Calu3 (cell line): ENCODE measurements around the gene MROH7. TPM values are rescaled to one million over a fixed set of nuclear protein-coding genes. Genes with fewer than 3 reads are reported as not detected.
"Not testable (repeated sequence)": the region's sequence is repeated elsewhere in the genome, so short reads cannot be mapped to it uniquely, and the experiment has no call there.

Experiments used
- BruUV-seq: library from RNA; stranded (reverse); fragments of 400-500 nt; replicated peaks from 2 replicates; lab custom pipeline; 2021; lab: Mats Ljungman, UMichigan
- CTCF ChIA-PET: fragments of 300-600 bp; sonication (Branson Sonifier 250); formaldehyde crosslinking; loops from one replicate; lab custom pipeline; 2022; ENCODE audit warnings: antibody characterized with exemption; lab: Charles Lee
- DNase-seq: peaks from one replicate; pipeline ENCODE4 v3.0.0; 2022
- H3K27ac Mint-ChIP-seq: one replicate; pipeline ENCODE4 v1.8.0; 2022; ENCODE audit warnings: mixed read lengths; ENCODE audit not compliant: unreplicated experiment
- H3K27me3 Mint-ChIP-seq: one replicate; pipeline ENCODE4 v1.8.0; 2022; ENCODE audit warnings: mixed read lengths; ENCODE audit not compliant: unreplicated experiment
- H3K36me3 Mint-ChIP-seq: one replicate; pipeline ENCODE4 v1.8.0; 2022; ENCODE audit warnings: mild to moderate bottlenecking, moderate library complexity, mixed read lengths; ENCODE audit not compliant: insufficient read depth, unreplicated experiment
- H3K4me1 Mint-ChIP-seq: one replicate; pipeline ENCODE4 v1.8.0; 2022; ENCODE audit warnings: mild to moderate bottlenecking, low read depth, mixed read lengths; ENCODE audit not compliant: unreplicated experiment
- H3K4me3 Mint-ChIP-seq: one replicate; pipeline ENCODE4 v1.8.0; 2022; ENCODE audit warnings: mild to moderate bottlenecking, low read depth, moderate library complexity, mixed read lengths; ENCODE audit not compliant: unreplicated experiment
- H3K9me3 Mint-ChIP-seq: one replicate; pipeline ENCODE4 v1.8.0; 2022; ENCODE audit warnings: low read depth, mixed read lengths; ENCODE audit not compliant: unreplicated experiment
- intact Hi-C: fragments of 100-400 bp; cut with micrococcal nuclease; formaldehyde crosslinking; loops from one replicate; pipeline ENCODE4 v1.10.0; 2022; ENCODE audit not compliant: unreplicated experiment
- total RNA-seq: library from RNA; stranded (reverse); gene quantifications from 2 replicates; pipeline ENCODE4 v1.2.3, GENCODE V29; 2022
- TF ChIP-seq, protein P1 (sequence below): fragments of 200-600 bp; IDR thresholded peaks from one replicate; pipeline ENCODE4 v1.8.0; 2022; ENCODE audit warnings: antibody characterized with exemption; ENCODE audit not compliant: unreplicated experiment

Gene MROH7
- total RNA-seq, 1 experiment from 2014 or later, result 0.71 TPM

DNA sequence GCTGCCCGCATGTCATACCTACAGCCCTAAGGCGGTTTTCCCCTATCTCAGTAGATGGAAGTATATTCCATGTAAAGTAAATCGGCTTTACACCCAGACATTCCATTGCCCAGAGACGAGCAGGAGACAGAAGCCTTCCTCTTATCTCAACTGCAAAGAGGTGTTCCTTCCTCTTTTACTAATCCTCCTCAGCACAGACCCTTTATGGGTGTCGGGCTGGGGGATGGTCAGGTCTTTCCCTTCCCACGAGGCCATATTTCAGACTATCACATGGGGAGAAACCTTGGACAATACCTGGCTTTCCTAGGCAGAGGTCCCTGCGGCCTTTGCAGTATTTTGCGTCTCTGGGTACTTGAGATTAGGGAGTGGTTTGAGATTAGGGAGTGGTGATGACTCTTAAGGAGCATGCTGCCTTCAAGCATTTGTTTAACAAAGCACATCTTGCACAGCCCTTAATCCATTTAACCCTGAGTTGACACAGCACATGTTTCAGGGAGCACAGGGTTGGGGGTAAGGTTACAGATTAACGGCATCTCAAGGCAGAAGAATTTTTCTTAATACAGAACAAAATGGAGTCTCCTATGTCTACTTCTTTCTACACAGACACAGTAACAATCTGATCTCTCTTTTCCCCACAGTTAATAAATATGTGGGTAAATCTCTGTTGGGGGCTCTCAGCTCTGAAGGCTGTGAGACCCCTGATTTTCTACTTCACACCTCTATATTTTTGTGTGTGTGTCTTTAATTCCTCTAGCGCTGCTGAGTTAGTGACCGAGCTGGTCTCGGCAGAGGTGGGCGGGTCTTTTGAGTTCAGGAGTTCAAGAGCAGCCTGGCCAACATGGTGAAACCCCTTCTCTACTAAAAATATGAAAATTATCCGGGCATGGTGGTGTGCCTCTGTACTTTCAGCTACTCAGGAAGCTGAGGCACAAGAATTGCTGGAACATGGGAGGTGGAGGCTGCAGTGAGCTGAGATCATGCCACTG, 4.8 kb upstream of the MROH7 start:
- intact Hi-C loops, H3K36me3 Mint-ChIP-seq, H3K27ac Mint-ChIP-seq, BruUV-seq, H3K9me3 Mint-ChIP-seq, DNase-seq, H3K4me1 Mint-ChIP-seq, CTCF ChIA-PET, H3K4me3 Mint-ChIP-seq: not testable (repeated sequence)
- peaks cover 50% of the 10 kb centered on the region for H3K27me3 Mint-ChIP-seq

DNA sequence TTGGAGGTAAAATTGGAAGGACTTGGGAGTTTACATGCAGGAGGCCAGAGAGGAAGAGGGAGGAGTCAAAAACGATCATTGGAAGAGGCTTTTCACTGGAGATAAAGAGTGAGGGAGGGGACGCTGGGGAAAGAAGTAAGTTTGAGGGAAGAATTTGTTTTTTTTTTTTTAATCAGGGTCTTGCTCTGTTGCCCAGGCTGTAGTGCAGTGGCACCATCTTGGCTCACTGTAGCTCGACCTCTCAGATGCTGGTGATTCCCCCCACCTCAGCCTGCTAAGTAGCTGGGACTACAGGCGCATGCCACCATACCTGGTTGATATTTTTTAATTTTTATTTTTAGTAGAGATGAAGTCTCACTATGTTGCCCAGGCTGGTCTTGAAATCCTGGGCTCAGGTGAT, 1.2 kb upstream of the MROH7 start:
- TF ChIP-seq, protein P1, sequence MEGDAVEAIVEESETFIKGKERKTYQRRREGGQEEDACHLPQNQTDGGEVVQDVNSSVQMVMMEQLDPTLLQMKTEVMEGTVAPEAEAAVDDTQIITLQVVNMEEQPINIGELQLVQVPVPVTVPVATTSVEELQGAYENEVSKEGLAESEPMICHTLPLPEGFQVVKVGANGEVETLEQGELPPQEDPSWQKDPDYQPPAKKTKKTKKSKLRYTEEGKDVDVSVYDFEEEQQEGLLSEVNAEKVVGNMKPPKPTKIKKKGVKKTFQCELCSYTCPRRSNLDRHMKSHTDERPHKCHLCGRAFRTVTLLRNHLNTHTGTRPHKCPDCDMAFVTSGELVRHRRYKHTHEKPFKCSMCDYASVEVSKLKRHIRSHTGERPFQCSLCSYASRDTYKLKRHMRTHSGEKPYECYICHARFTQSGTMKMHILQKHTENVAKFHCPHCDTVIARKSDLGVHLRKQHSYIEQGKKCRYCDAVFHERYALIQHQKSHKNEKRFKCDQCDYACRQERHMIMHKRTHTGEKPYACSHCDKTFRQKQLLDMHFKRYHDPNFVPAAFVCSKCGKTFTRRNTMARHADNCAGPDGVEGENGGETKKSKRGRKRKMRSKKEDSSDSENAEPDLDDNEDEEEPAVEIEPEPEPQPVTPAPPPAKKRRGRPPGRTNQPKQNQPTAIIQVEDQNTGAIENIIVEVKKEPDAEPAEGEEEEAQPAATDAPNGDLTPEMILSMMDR, result no peak
- Mint-ChIP-seq H3K36me3 (no peaks in the 10 kb centered on the region), H3K9me3 (peaks cover 5% of the 10 kb centered on the region), H3K4me1 (no peaks in the 10 kb centered on the region), H3K27me3 (peaks cover 43% of the 10 kb centered on the region), H3K27ac (no peak overlapping the region), H3K4me3 (no peak overlapping the region)
- intact Hi-C loops, result no loop called here
- CTCF ChIA-PET, result no interaction called here
- BruUV-seq, result no TSS peak
- DNase-seq, result no peak

DNA sequence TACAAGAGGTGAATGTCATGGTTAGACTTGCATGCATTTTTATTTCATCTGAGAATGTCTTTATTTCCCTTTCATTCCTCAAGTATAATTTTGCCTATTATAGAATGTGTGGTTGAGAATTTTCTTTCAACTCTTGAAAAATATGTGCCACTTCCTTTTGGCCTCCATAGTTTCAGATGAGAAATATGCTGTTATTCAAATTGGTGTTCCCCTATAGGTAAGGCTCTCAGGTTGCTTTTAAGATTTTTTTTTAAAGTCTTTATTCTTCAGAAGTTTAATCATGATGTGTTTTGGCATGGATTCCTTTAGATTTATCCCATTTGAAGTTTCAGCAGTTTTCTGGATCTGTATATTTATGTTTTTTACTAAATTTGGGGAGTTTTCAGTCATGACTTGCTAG, 2.1 kb downstream of the MROH7 start:
- peaks cover 4% of the 10 kb centered on the region for H3K4me1 Mint-ChIP-seq

DNA sequence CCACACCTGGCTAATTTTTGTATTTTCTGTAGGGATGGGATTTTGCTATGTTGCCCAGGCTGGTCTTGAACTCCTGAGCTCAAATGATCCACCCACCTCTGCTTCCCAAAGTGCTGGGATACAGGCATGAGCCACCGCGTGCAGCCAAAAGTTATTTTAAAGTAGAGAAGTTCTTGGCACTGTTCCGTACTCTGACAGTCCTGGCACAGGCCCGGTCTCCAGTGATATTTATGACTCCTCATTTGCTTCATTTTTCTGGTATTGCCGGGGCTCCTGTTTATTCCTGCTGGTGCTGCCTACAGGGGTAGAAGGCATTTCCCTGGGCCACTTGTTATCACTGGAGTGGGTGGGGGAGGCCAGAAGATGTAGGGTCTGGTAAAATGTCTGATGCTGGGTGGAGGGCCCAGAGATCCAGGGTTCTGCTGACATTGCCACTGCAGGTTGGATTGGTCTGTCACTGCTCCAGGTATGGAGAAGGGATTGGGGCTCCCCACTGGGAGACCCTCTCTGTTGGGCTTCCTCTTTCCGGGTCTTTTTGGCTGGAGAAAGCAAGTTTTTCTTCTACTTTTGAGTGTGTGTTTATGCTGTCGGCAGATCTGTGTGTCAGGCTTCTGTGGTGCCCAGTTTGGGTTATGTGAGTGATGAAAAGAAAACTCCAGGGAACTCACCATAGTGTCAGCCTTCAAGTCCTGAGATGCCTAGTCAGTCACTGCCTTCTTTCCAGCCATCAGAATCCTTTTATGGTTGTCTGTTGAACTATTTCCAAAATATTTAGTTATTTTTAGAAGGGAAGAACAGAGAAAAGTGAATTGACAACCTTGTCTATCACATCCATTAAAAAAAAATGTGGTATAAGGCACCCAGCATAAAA, 4.5 kb downstream of the MROH7 start:
- CTCF ChIA-PET, result no interaction called here
- H3K36me3 Mint-ChIP-seq, result no peaks in the 10 kb centered on the region
- peaks cover 13% of the 10 kb centered on the region for H3K4me1 Mint-ChIP-seq
- BruUV-seq, result no TSS peak
- no peak overlapping the region for H3K4me3 Mint-ChIP-seq
- TF ChIP-seq, protein P1, result no peak
- no peak overlapping the region for H3K27ac Mint-ChIP-seq
- H3K27me3 Mint-ChIP-seq, result peaks cover 38% of the 10 kb centered on the region
- H3K9me3 Mint-ChIP-seq, result peaks cover 5% of the 10 kb centered on the region
- intact Hi-C loops, result no loop called here
- no peak for DNase-seq

More for the DNA sequence above, 2.1 kb downstream of the MROH7 start:
- CTCF ChIA-PET, result no interaction called here
- Mint-ChIP-seq H3K27me3 (peaks cover 43% of the 10 kb centered on the region), H3K36me3 (no peaks in the 10 kb centered on the region), H3K9me3 (peaks cover 5% of the 10 kb centered on the region), H3K4me3 (no peak overlapping the region), H3K27ac (no peak overlapping the region)
- TF ChIP-seq, protein P1, result no peak
- BruUV-seq, result no TSS peak
- no peak for DNase-seq
- intact Hi-C loops, result no loop called here
